GM19240 (cell line): Measurements from ENCODE around the gene SUSD6.

ENCODE experiments used
- DNase-seq: peaks from one replicate; pipeline ENCODE4 v3.0.0; 2011; ENCODE audit warnings: low spot score; ENCODE audit not compliant: insufficient read length

SUSD6 gene

DNA sequence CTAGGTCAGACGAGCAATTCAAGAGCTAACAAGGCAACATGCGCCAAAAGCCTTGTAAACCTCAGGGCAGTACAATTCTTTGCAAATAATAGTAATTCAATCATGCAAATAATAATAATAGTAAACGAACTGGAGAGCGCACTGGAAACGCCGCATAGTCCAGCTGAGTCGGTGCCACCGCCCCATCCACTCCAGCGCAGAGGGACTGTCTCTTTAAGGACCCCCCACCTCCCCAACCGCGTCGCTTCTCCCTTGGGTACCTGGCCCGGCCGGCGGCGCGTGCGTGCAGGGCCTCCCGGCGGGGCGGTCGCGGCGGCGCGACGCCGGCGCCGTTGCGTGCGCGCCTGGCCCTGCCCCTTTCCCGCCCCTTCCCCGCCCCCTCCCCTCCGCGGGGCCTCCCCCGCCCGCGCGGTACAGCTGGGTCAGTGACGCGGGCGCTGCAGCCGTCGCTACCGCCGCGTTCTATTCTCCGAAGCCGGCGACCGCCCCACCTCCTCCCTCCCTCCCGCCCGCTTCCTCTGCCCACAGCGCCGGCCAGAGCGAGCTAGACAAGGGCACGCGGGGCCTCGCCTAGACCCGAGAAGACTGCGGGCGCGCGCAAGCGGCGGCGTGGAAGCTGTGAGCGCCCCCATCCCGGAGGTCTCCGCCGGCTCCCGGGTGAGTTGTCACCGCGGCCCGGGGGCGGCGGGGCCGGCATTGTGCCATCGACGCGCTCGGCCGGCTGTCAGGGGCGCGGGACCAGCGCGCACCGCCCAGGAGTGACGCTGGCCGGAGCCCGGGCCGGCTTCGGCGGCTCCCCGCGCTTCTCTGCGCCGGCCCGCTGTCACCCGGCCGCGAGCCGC, at the start of gene SUSD6:
Gene SUSD6 (plus strand): TSS at position 425 of the 842 bp plus-strand sequence. CDS start 46,997 bp downstream, outside the sequence.
- DNase-seq, result peak; percentile 65

DNA sequence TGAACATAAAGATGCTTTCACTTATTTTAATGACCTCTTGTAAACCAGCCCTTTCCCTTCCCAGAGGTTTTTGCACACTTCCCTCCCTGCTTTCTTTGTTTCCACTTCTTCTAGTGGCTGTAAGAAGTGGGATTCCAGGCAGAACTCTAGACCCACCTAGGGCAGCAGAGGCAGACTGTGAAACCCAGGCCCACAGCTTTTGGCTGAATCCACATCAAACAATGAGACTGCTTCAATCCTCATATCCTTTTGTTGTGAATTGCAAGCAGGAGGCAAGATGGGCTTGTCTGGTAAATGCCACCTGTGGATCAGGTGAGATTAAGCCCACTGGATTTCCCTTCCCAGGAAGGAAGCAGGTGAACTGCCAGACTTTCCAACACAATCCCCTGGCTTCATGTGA, 49.5 kb upstream of the SUSD6 start:
- DNase-seq, result no peak

GRCh38 chr14:69567563-69567962, 43.8 kb upstream of the SUSD6 start:
- DNase-seq, result no peak

DNA sequence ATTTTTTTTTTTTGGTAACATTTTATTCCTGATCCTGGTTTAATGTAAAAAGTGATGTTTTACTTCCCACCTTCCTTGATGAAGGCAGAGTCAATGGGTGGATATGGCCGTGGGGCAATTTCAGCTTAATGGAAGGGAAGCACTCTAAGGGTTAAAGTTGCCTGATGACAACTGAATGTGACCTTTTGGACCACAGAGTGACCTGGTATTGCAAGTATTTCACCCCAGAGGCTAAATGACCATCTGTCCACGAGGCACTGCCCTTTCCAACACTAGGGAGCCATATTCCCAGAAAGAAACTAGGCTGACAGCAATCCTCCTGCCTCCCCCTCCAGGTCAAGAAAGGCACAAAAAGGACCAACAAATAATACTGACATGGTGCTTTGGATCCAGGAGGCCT, 41.5 kb upstream of the SUSD6 start:
- DNase-seq, result no peak

- DNase-seq, result no peak
These were observed 40.5 kb upstream of the SUSD6 start for GRCh38 chr14:69570836-69571330.

DNA sequence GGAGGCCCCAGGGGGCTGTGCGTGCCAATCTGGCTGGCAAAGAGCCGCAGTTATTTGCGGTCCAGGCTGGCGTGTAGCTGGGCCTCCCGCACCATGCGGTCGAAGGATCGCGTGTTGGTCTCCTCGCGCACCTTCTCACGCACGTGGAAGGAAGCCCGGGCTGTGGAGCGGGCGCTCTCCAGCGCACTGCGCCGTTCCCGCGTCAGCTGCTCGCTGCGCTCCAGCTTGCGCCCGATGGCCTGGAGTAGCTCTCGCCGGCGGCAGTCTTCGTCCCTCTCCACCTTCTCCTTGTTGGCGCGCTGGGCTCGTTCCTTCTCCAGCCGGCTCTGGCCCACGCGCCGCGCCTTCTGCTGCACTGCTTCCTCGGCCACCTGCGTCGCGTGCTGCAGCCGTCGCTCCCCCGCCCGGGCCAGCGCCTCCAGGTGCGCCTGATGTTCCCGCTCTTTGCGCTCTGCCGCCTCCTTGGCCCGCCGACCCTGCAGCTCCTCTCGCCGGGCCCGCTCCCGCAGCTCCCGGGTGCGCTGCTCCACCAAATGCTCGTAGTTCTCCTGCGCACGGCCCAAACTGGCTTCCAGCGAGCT, 39.9 kb upstream of the SUSD6 start:
- DNase-seq, result no peak

DNA sequence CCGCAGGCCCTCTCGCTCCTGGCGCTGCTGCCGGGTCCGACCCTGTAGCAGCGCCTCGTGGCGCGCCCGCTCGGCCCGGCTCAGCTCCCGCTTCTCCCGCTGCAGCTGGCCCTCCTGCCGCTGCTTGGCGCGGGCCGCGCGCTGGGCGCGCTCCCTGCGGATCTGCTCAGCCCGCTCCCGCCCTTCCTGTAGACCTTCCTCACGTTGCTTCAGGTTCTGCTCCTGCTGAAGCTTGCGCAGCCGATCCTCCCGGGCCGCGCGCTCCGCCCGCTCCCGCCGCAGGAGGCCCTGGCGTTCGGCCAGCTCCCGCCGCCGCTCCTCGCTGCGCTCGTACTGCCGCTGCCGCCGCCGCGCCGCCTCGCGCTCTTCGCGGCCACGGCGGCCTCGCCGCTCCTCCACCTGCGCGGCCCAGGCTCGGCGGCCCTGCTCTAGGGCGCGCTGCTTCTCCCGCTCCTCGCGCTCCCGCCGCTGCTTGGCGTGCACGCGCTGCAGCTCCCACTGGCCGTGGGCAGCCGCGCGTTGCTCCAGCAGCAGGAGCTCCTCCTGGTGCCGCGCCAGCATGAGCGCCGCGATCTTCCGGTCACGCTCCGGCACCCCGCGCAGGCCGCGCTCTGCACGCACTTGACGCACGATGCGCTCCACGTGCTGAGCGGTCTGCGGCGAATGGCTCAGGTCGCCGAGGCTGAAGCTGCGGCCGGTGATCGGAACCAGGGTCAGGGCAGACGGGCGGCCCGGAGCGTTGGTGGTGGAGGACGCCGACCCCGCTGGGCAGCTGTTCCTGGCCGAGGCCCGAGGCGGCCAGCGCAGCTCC, 39.2 kb upstream of the SUSD6 start:
- no peak for DNase-seq

- DNase-seq, result no peak
These were observed 38.6 kb upstream of the SUSD6 start for GRCh38 chr14:69572841-69573135.

DNA sequence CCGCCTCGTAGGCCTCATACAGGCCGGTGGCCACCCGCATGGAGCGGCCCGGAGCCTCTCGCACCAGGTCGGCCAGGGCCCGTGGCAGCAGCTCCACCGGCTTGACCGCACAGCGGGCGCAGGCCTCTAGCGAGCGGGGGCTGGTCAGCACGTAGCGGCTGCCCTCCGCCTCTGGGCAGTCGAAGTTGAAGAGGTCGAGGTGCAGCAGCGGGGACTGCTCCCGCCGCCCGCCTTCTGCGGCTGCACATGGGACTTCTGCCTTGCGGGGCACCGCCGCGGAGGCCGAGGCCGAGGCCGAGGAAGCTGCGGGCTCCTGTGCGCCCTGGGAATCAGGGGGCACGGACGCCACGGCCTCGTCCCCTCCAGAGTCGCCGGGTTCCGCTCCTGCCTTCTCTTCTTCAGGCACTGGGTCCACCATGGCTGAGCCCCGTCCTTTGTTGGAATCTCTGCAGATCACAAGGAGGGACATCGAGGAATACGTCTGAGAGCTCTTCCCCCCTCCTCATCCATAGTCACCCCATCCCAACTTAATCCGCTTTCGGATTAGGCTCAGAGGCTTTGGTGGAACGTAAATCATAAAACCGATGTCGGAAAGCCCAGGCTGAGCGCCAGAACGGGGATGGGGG, 38.1 kb upstream of the SUSD6 start:
- no peak for DNase-seq

DNA sequence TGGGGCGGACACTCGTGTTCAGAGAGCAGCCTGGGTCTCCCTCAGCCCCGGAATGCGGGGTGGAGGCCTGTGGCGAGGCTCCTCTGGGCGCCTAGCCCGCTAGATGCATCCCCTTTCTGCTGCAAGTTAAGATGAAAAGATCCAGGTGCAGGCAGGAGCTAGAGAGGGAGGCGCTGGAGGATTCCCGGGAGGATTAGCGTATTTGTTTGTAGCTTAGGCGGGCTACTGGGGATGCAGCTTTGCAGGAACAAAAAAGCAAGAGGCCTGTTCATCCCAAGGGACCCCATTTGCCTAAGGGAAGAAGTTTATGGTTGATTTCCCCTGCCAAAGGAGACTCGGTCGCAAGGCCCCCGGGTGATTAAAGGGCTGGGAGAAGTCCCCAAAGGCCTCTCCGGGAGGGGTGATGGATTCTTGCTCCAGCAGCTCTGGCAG, 37.5 kb upstream of the SUSD6 start:
- no peak for DNase-seq

DNA sequence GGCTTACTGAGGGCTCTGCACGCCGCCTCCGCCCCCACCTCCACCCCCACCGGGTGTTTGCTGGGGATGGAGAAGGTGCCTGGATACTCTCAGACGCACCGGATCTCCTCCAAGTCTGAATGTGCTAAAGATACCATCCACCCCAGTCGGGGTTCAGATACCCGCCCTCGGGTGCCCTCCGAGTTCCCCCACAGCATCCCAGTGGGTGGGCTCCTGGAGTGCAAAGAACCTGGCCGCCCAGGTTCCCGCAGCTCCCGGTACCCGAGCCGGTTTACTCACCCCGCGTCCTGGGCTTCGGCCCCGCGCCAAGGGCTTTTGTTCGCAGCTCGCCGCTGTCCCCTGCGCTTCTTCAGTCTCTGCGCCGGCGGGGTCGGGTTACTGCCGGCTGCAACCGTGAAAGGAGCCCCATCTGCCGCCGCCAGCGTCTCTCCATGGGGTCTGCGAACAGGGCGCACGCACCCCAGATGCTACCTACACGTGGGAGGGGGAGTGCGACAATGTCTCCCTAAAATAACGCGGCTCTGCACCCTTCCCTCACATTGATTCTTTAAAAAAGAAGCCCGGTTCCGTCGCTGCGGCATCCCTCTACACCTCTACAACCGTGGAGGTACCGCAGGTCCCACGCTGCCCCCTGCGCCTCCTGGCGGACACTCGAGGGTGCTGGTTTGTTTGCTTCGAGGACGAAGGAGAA, 37.0 kb upstream of the SUSD6 start, which contains the start of gene CCDC177:
Gene CCDC177 (minus strand): TSS at position 609 of the 691 bp plus-strand sequence. CDS start 1,249 bp downstream, outside the sequence.
- peak; percentile 81 for DNase-seq

DNA sequence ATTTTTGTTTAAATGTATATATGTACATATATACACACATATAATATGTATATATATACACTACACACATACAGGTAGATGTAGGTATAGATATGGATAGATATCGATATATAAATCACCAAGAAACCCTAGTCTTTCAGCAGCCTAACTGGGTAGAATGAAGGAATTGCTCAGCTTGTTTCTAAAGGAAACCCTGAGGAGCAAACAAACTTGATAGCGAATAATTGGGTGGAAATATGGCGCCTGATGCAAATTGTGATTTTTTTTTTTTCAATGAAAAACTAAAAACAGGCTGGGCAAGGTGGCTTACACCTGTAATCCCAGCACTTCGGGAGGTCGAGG, 36.5 kb upstream of the SUSD6 start:
- DNase-seq, result no peak

GRCh38 chr14:69579476-69579875, 31.9 kb upstream of the SUSD6 start:
- DNase-seq, result no peak

DNA sequence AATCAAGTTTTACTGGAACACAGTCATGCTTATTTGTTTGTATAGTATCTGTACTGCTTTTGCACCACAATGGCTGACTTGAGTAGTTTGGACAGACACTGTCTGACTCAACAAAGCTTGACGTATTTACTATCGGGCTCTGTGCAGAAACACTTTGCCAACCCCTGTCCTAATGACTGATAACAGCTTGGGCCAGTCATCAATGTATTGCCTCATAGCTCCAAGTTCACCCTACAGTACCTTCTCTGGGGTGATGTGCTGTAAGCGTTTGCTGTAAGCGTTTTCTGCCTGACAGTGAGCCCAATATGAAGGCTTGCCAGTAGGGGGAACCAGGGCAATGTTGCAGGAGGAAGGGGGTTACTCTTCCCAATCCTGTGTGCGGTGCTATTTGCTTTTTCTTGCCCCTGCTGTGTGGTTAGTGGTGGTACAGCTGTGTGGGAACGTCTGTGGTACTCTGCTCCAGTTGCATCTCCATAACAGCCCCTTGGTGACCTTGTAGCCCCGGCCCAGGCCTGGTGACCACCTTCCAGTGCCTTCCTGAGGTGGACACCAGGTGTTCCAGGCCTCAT, 31.3 kb upstream of the SUSD6 start:
- DNase-seq, result no peak

DNA sequence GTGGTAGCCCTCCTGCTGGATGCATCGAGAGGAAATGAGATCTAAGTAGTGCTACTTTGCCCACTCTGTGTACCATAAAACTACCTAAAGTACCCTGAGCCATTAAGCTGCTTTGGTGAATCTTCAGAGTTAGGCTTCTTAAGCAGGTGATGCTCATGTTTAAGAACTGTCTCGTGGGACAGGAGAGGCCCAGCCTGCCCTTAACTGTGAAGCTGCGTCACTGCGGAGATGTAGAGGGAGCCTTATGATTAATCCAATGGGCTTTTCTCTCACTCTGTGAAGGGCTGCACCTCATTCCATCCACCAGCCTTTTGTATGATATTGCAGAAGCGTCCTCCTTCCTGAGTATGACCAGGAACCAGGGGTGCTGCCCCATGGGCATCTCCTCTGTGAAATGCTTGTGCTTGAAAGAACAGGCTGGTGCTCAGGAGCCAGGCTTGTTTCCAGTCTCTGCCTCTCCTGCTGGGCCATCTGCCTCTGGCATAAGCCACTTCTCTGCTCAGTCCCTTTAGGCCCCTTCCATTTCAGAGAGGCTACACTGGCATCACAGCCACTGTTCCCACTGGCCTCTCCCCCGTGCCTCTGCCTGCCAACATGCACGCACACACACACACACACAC, 30.0 kb upstream of the SUSD6 start:
- DNase-seq, result no peak

- DNase-seq, result no peak
These were observed 29.2 kb upstream of the SUSD6 start for GRCh38 chr14:69582212-69582611.

GRCh38 chr14:69582829-69583228, 28.6 kb upstream of the SUSD6 start:
- DNase-seq, result no peak

GRCh38 chr14:69584389-69584788, 27.0 kb upstream of the SUSD6 start:
- DNase-seq, result no peak

DNA sequence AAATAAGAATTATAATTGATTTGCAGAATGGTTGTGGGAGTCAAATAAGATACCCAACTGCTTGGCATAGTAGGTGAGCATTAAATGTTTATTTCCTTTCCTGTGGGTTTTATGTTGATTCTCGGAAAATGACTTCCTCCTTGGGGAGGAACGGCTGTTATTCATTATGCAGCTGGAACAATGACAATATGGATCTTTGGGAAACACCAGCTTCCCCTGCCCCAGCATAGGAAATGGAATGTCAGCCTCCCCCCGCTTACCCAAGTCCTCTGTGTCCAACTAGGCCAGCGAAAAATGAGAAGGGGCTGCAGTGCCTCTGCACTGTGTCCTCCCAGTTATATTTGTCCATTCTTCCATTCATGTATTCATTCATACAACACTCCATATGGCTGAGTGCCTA, 25.0 kb upstream of the SUSD6 start:
- no peak for DNase-seq

- no peak for DNase-seq
These were observed 24.0 kb upstream of the SUSD6 start for GRCh38 chr14:69587389-69587788.
